Activated naive CD8-positive, alpha-beta T cell treated with anti-CD3 and anti-CD28 coated beads, Interleukin-2, amount 10 ng/mL, durations not matched to agents 7 days and 5 days (primary cell): ENCODE measurements around the gene ERICH4. TPM values are rescaled to one million over a fixed set of nuclear protein-coding genes. Genes with fewer than 3 reads are reported as not detected.
"Not testable (repeated sequence)": the region's sequence is repeated elsewhere in the genome, so short reads cannot be mapped to it uniquely, and the experiment has no call there.

ENCODE experiments used
- ATAC-seq: fragments of 150-1000 bp; cut with Tn5 transposase; one replicate; pipeline ENCODE4 v1.10.0; 2021; ENCODE audit warnings: low read depth, moderate library complexity
- POLR2A ChIA-PET: fragments of 350-600 bp; sonication (Branson Sonifier 250); formaldehyde crosslinking; loops from one replicate; lab custom pipeline; 2021; ENCODE audit warnings: antibody characterized with exemption; lab: Charles Lee
- DNase-seq: peaks from one replicate; pipeline ENCODE4 v3.0.0; 2021
- H3K27ac Mint-ChIP-seq: one replicate; pipeline ENCODE4 v1.8.0; 2022; ENCODE audit warnings: mild to moderate bottlenecking, mixed read lengths
- H3K27me3 Mint-ChIP-seq: one replicate; pipeline ENCODE4 v1.8.0; 2022; ENCODE audit warnings: mild to moderate bottlenecking, moderate library complexity, mixed read lengths
- H3K36me3 Mint-ChIP-seq: one replicate; pipeline ENCODE4 v1.8.0; 2021; ENCODE audit warnings: mild to moderate bottlenecking, mixed read lengths
- H3K4me1 Mint-ChIP-seq: one replicate; pipeline ENCODE4 v1.8.0; 2021; ENCODE audit warnings: mixed read lengths
- H3K4me3 Mint-ChIP-seq: one replicate; pipeline ENCODE4 v1.8.0; 2022; ENCODE audit warnings: mild to moderate bottlenecking, moderate library complexity, mixed read lengths
- H3K9me3 Mint-ChIP-seq: one replicate; pipeline ENCODE4 v1.8.0; 2021; ENCODE audit warnings: mixed read lengths
- total RNA-seq, 2 experiments: library from RNA; stranded (reverse); gene quantifications; one replicate each; pipeline ENCODE4 v1.2.3, GENCODE V29; 2021

ERICH4 gene
- total RNA-seq, 2 experiments from 2014 or later: not detected

DNA sequence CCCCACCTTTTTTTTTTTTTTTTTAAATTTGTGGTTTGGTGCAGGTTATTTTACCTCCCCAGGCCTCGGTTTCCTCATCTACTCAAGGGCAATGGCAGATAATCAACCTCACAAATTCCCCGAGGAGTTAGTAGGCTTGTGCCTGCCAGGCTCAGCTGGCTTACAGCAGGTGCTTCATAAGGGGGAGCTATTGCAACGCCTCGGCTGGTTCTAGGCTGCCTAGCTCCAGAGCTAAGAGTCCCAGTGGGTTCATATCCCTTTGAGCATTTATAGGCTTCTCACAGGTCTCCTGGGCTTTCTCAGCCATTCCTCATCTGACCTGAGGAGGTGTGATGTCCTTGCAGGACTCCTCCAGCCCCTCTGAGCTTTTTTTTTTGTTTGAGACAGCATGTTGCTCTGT lies 34.7 kb upstream of the ERICH4 start:
- Mint-ChIP-seq H3K27me3 (no peaks in the 10 kb centered on the region), H3K9me3 (no peaks in the 10 kb centered on the region), H3K27ac (no peak overlapping the region), H3K36me3 (peaks cover 6% of the 10 kb centered on the region), H3K4me3 (no peak overlapping the region), H3K4me1 (peaks cover 18% of the 10 kb centered on the region)
- POLR2A ChIA-PET: interaction anchor here (0.9 to 1.3 kb wide), 2 partner anchors 10 to 32 kb away, joined by 3 read pairs; partner anchors contain the start of gene DMAC2
- ATAC-seq (no peak), DNase-seq (no peak)

- not testable (repeated sequence) for H3K27ac Mint-ChIP-seq, H3K9me3 Mint-ChIP-seq, DNase-seq, ATAC-seq, H3K4me3 Mint-ChIP-seq, H3K36me3 Mint-ChIP-seq, H3K27me3 Mint-ChIP-seq
- POLR2A ChIA-PET: interaction anchor here (1.3 kb wide), 1 partner anchor 10 kb away, joined by 3 read pairs; no protein-coding TSS in a partner anchor
- H3K4me1 Mint-ChIP-seq: peaks cover 16% of the 10 kb centered on the region
Measured at GRCh38 chr19:41408846-41409245, 34.1 kb upstream of the ERICH4 start.

GRCh38 chr19:41409288-41409687 lies 33.7 kb upstream of the ERICH4 start:
- H3K4me3 Mint-ChIP-seq: peak overlapping the region; percentile 11
- H3K27ac Mint-ChIP-seq: peak overlapping the region; percentile 78
- no peaks in the 10 kb centered on the region for H3K27me3 Mint-ChIP-seq
- POLR2A ChIA-PET: no interaction called here
- DNase-seq: no peak
- no peak for ATAC-seq
- peaks cover 16% of the 10 kb centered on the region for H3K4me1 Mint-ChIP-seq
- H3K36me3 Mint-ChIP-seq: peaks cover 7% of the 10 kb centered on the region
- H3K9me3 Mint-ChIP-seq: no peaks in the 10 kb centered on the region

GRCh38 chr19:41410336-41411054 lies 32.5 kb upstream of the ERICH4 start:
- H3K4me1 Mint-ChIP-seq: peaks cover 16% of the 10 kb centered on the region
- H3K4me3 Mint-ChIP-seq: no peak overlapping the region
- H3K36me3 Mint-ChIP-seq: peaks cover 7% of the 10 kb centered on the region
- no peak overlapping the region for H3K27ac Mint-ChIP-seq
- POLR2A ChIA-PET: interaction anchor here (0.6 kb wide), 1 partner anchor 57 kb away, joined by 3 read pairs; the partner anchor contains the start of gene TGFB1
- DNase-seq: no peak
- no peak for ATAC-seq
- H3K9me3 Mint-ChIP-seq: no peaks in the 10 kb centered on the region
- H3K27me3 Mint-ChIP-seq: no peaks in the 10 kb centered on the region

DNA sequence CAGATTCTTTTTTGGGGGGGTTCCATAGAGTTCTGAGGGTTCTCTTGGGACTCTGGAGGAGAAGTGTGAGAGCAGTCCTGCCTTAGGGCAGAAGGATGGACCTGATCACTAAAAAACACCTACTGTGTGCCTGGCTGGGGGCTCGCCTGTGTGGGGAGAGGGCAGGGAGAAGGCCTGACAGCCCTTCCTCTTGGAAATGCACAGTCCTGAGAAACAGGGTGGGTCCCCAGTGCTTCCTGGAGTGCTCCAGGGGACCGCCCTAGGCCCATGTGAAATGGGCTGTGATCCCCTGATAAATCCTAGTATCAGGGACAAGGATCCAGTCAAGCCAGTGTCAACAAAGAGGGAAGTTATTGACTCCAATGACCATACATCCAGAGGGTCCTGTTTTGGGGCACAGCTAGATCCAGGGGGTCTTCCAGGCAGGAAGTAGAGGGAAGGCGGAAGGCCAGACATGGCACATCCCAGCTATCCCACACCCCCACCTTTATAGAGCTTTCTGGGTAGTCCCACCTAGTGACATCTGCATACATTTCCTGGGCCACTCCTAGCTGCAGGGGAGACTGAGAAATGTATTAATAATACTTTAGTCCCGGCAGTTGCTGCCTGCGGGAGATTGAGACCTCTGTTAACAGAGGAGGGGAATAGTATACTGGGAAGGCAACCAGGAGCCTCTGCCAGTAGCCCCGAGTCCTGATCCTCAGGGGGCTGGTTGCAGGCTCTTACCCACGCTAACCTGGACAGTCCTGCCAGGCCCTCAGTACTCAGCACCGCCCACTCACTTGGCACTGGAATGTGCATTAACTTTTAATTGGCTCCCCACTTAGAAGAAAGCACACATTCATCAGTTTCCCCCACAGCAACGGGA lies 31.6 kb upstream of the ERICH4 start:
- POLR2A ChIA-PET: no interaction called here
- H3K27me3 Mint-ChIP-seq: no peaks in the 10 kb centered on the region
- peaks cover 16% of the 10 kb centered on the region for H3K4me1 Mint-ChIP-seq
- H3K9me3 Mint-ChIP-seq: no peaks in the 10 kb centered on the region
- DNase-seq (no peak), ATAC-seq (no peak)
- H3K4me3 Mint-ChIP-seq: no peak overlapping the region
- peaks cover 8% of the 10 kb centered on the region for H3K36me3 Mint-ChIP-seq
- no peak overlapping the region for H3K27ac Mint-ChIP-seq

DNA sequence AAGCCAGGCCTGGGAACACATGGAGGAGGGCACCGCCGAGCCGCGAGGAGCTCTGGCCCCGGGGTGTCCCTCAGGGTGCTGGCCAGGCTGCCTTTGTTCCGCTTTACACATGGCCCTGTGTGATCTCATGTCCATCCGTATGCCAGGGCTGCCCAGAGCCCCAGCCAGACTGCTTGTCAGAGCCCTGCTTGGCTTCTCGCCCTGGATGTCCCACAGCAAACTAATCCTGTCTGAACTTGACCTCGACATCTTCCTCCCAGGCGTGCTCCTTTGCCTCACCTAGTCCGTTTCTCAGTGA lies 31.0 kb upstream of the ERICH4 start:
- Mint-ChIP-seq H3K27me3 (no peaks in the 10 kb centered on the region), H3K36me3 (peaks cover 9% of the 10 kb centered on the region), H3K4me3 (no peak overlapping the region), H3K9me3 (no peaks in the 10 kb centered on the region), H3K4me1 (peaks cover 16% of the 10 kb centered on the region), H3K27ac (no peak overlapping the region)
- DNase-seq: no peak
- ATAC-seq: no peak
- POLR2A ChIA-PET: no interaction called here

DNA sequence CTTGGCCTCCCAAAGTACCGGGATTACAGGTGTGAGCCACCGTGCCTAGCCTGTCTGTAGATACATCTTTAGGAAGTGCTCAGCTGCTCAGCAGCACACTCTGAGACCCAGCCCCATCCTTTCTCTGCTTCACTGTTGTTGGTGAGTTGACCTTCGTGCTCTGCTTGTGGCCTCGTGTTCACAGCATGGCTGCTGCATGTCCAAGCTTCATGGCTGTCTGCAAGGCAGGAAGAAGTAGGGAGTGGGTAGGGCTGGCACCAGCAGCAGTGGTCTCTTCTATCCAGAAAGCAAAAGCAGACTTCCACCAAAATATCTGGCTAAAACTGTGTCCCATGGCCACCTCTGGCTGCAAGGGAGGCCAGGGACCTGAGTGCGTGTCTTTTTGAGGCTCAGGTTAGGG lies 30.0 kb upstream of the ERICH4 start:
- Mint-ChIP-seq H3K9me3 (no peaks in the 10 kb centered on the region), H3K27ac (no peak overlapping the region), H3K4me3 (no peak overlapping the region), H3K27me3 (no peaks in the 10 kb centered on the region), H3K36me3 (peaks cover 12% of the 10 kb centered on the region), H3K4me1 (peaks cover 16% of the 10 kb centered on the region)
- DNase-seq: no peak
- no peak for ATAC-seq
- POLR2A ChIA-PET: interaction anchor here (0.6 kb wide), 1 partner anchor 32 kb away, joined by 3 read pairs; no protein-coding TSS in a partner anchor

GRCh38 chr19:41413947-41414346 lies 29.0 kb upstream of the ERICH4 start:
- DNase-seq (no peak), ATAC-seq (no peak)
- peaks cover 14% of the 10 kb centered on the region for H3K4me1 Mint-ChIP-seq
- no peak overlapping the region for H3K4me3 Mint-ChIP-seq
- POLR2A ChIA-PET: no interaction called here
- H3K9me3 Mint-ChIP-seq: no peaks in the 10 kb centered on the region
- H3K27ac Mint-ChIP-seq: no peak overlapping the region
- H3K27me3 Mint-ChIP-seq: no peaks in the 10 kb centered on the region
- peaks cover 14% of the 10 kb centered on the region for H3K36me3 Mint-ChIP-seq

DNA sequence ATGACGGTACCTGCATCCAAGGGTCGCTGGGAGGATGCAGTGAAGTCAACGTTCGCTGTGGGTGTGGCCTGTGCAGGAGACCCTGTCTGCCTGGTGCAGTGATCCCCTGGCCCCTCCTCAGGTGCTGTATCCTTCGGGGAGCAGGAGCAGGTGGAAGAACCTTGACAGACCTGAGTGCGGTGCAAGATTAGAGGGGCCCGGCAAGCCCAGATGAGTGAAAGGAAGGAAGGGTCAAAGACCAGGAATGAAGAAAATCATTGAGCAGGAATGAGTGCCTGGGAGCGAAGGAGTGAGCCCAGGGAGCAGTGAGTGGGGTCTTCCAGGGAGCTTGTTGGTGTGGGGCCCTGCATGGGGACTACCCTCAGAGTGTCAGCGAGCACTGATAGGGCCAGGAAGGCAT lies 28.5 kb upstream of the ERICH4 start:
- POLR2A ChIA-PET: no interaction called here
- Mint-ChIP-seq H3K36me3 (peaks cover 16% of the 10 kb centered on the region), H3K27me3 (no peaks in the 10 kb centered on the region), H3K4me3 (no peak overlapping the region), H3K9me3 (no peaks in the 10 kb centered on the region), H3K27ac (no peak overlapping the region), H3K4me1 (peaks cover 9% of the 10 kb centered on the region)
- ATAC-seq (no peak), DNase-seq (no peak)

DNA sequence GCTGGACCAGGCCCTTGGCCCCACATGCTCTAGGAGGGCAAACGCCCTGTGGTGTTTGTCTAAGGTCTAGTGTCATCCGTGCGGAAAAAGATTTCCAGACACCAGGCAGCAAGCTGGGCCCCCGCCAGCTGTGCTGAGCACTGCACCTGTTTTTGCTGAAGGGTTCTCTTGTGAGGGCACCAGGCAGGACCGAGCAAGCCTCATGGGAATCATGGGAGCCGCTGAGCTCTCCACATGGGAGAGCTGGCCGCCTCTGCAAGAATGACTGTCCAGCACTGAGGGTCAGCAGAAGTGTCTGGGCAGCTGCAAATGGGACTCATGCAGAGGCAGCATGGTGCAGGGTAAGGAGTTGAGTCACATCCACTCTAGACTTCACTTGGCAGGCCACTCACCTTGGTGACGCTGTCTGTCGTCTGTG lies 27.8 kb upstream of the ERICH4 start:
- Mint-ChIP-seq H3K4me1 (peaks cover 4% of the 10 kb centered on the region), H3K36me3 (peaks cover 16% of the 10 kb centered on the region), H3K27me3 (no peaks in the 10 kb centered on the region), H3K4me3 (no peak overlapping the region), H3K27ac (no peak overlapping the region), H3K9me3 (no peaks in the 10 kb centered on the region)
- ATAC-seq: no peak
- no peak for DNase-seq
- POLR2A ChIA-PET: no interaction called here

DNA sequence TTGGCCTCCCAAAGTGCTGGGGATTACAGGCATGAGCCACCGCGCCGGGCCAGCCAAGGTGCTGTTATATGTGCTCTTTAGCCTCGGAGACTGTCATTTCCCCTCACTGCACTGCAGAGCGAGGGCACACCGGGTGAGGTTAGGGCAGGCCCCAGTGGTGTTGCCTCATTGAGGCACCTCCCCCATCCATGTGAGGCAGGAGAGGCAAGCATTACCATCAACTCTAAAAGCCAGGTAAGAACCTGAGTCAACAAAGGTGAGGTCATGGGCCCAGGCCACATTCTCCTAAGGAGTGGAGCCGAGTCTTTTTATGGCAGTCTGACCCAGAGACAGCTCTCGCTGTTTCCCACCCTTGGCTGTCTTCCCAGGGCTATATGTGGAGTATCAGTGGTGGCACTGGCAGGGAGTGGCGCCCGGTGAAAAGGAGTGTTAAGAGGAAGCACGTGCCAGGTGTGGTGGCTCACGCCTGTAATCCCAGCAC lies 26.7 kb upstream of the ERICH4 start:
- H3K4me1 Mint-ChIP-seq: peaks cover 6% of the 10 kb centered on the region
- H3K4me3 Mint-ChIP-seq: no peak overlapping the region
- peaks cover 26% of the 10 kb centered on the region for H3K36me3 Mint-ChIP-seq
- POLR2A ChIA-PET: interaction anchor here (0.8 kb wide), 1 partner anchor 11 kb away, joined by 3 read pairs; the partner anchor contains the start of gene B3GNT8
- H3K9me3 Mint-ChIP-seq: no peaks in the 10 kb centered on the region
- H3K27me3 Mint-ChIP-seq: no peaks in the 10 kb centered on the region
- H3K27ac Mint-ChIP-seq: no peak overlapping the region
- DNase-seq (no peak), ATAC-seq (no peak)

GRCh38 chr19:41420101-41420880 lies 22.7 kb upstream of the ERICH4 start:
- Mint-ChIP-seq H3K9me3 (no peaks in the 10 kb centered on the region), H3K27me3 (no peaks in the 10 kb centered on the region), H3K27ac (peak overlapping the region; percentile 54), H3K4me1 (peaks cover 3% of the 10 kb centered on the region), H3K4me3 (no peak overlapping the region), H3K36me3 (peaks cover 35% of the 10 kb centered on the region)
- POLR2A ChIA-PET: interaction anchor here (0.9 kb wide), 1 partner anchor 18 kb away, joined by 3 read pairs; no protein-coding TSS in a partner anchor
- DNase-seq: no peak
- no peak for ATAC-seq

- DNase-seq: no peak
- no peaks in the 10 kb centered on the region for H3K27me3 Mint-ChIP-seq
- POLR2A ChIA-PET: no interaction called here
- no peaks in the 10 kb centered on the region for H3K9me3 Mint-ChIP-seq
- H3K36me3 Mint-ChIP-seq: peaks cover 35% of the 10 kb centered on the region
- H3K4me1 Mint-ChIP-seq: peaks cover 3% of the 10 kb centered on the region
- ATAC-seq: no peak
- no peak overlapping the region for H3K27ac Mint-ChIP-seq
- H3K4me3 Mint-ChIP-seq: no peak overlapping the region
Measured at GRCh38 chr19:41421314-41421713, 21.6 kb upstream of the ERICH4 start.
